HFFc6 (cell line): Measurements from ENCODE around the gene TMEM184C. TPM values are rescaled to one million over a fixed set of nuclear protein-coding genes. Genes with fewer than 3 reads are reported as not detected.

Source experiments
- DNase-seq: peaks from one replicate; pipeline ENCODE4 v3.0.0-alpha.2; 2018
- H3K27ac Mint-ChIP-seq: 2 replicates; pipeline ENCODE4 v1.8.0; 2020; ENCODE audit warnings: mild to moderate bottlenecking, mixed read lengths
- H3K27me3 Mint-ChIP-seq: 2 replicates; pipeline ENCODE4 v1.8.0; 2021; ENCODE audit warnings: mild to moderate bottlenecking, moderate library complexity, mixed read lengths; ENCODE audit not compliant: insufficient read depth
- H3K36me3 Mint-ChIP-seq: 2 replicates; pipeline ENCODE4 v1.8.0; 2021; ENCODE audit warnings: low read depth, mixed read lengths
- H3K4me1 Mint-ChIP-seq: 2 replicates; pipeline ENCODE4 v1.8.0; 2020; ENCODE audit warnings: low read depth, mixed read lengths
- H3K4me3 Mint-ChIP-seq: 2 replicates; pipeline ENCODE4 v1.8.0; 2020; ENCODE audit warnings: mild to moderate bottlenecking, moderate library complexity, mixed read lengths
- H3K9me3 Mint-ChIP-seq: 2 replicates; pipeline ENCODE4 v1.8.0; 2020; ENCODE audit warnings: mild to moderate bottlenecking, mixed read lengths
- CTCF ChIP-seq: fragments of 200-600 bp; sonication (generic); IDR thresholded peaks from 2 replicates; pipeline ENCODE4 v1.5.0; 2021; ENCODE audit warnings: antibody characterized with exemption, mild to moderate bottlenecking
- total RNA-seq, 6 experiments: library from RNA; stranded (reverse); fragmentation: NEBNext Ultra II Directional; extraction: Animal tissue kit (Norgen Biotek cat#: 25700); gene quantifications; 2 replicates in 1 of 6; 3 replicates in 5 of 6; pipeline ENCODE4 v1.2.3, GENCODE V29; 2021

TMEM184C gene
- total RNA-seq, 6 experiments from 2014 or later = 36.8 to 42.0 (median 39.8) TPM

GRCh38 chr4:147683717-147684700 lies 66.8 kb downstream of the TMEM184C start, which contains the start of gene PRMT9:
PRMT9 (minus strand) TSS chr4:147684163; CDS start chr4:147683987, 176 bp downstream.
- H3K4me3 Mint-ChIP-seq = peak within 1 kb of the TSS; percentile 98
- no peak for TF ChIP-seq CTCF
- H3K27me3 Mint-ChIP-seq = no peaks in the 10 kb centered on the region
- H3K27ac Mint-ChIP-seq = peak within 1 kb of the TSS; percentile 93
- no peaks in the 10 kb centered on the region for H3K9me3 Mint-ChIP-seq
- peaks cover 6% of the 10 kb centered on the region; the same call in 1 of the 2 replicates for H3K36me3 Mint-ChIP-seq
- peaks cover 31% of the 10 kb centered on the region for H3K4me1 Mint-ChIP-seq
- DNase-seq = peak; percentile 86

GRCh38 chr4:147689067-147689466 lies 71.9 kb downstream of the TMEM184C start:
- Mint-ChIP-seq H3K27ac (no peak overlapping the region), H3K27me3 (peaks cover 9% of the 10 kb centered on the region), H3K36me3 (no peaks in the 10 kb centered on the region), H3K9me3 (no peaks in the 10 kb centered on the region), H3K4me1 (peaks cover 9% of the 10 kb centered on the region), H3K4me3 (no peak overlapping the region)
- no peak for DNase-seq
- TF ChIP-seq CTCF = no peak

GRCh38 chr4:147691820-147692219 lies 74.6 kb downstream of the TMEM184C start:
- Mint-ChIP-seq H3K27ac (no peak overlapping the region), H3K4me3 (no peak overlapping the region)

GRCh38 chr4:147693218-147693617 lies 76.0 kb downstream of the TMEM184C start:
- Mint-ChIP-seq H3K27ac (no peak overlapping the region), H3K36me3 (no peaks in the 10 kb centered on the region), H3K9me3 (no peaks in the 10 kb centered on the region), H3K4me1 (no peaks in the 10 kb centered on the region), H3K4me3 (no peak overlapping the region), H3K27me3 (peaks cover 13% of the 10 kb centered on the region)
- TF ChIP-seq CTCF = no peak
- DNase-seq = no peak

More at GRCh38 chr4:147691820-147692219, 74.6 kb downstream of the TMEM184C start:
- no peak for TF ChIP-seq CTCF
- peaks cover 9% of the 10 kb centered on the region for H3K27me3 Mint-ChIP-seq
- H3K36me3 Mint-ChIP-seq = no peaks in the 10 kb centered on the region
- no peaks in the 10 kb centered on the region for H3K4me1 Mint-ChIP-seq
- DNase-seq = no peak
- no peaks in the 10 kb centered on the region for H3K9me3 Mint-ChIP-seq

GRCh38 chr4:147696866-147697265 lies 79.7 kb downstream of the TMEM184C start:
- Mint-ChIP-seq H3K9me3 (no peaks in the 10 kb centered on the region), H3K27ac (no peak overlapping the region), H3K4me3 (no peak overlapping the region), H3K4me1 (no peaks in the 10 kb centered on the region), H3K27me3 (peaks cover 16% of the 10 kb centered on the region), H3K36me3 (no peaks in the 10 kb centered on the region)
- TF ChIP-seq CTCF = no peak
- no peak for DNase-seq
